A673 (cell line): Measurements from ENCODE around the gene GRK1. TPM values are rescaled to one million over a fixed set of nuclear protein-coding genes. Genes with fewer than 3 reads are reported as not detected.

Experiments
- BruUV-seq: library from RNA; stranded (reverse); fragments of 400-500 nt; replicated peaks from 2 replicates; lab custom pipeline; 2021; lab: Mats Ljungman, UMichigan
- CTCF ChIA-PET: fragments of 300-600 bp; sonication (Branson Sonifier 250); formaldehyde crosslinking; loops from one replicate; lab custom pipeline; 2022; ENCODE audit warnings: antibody characterized with exemption; lab: Charles Lee
- POLR2A ChIA-PET: fragments of 300-600 bp; sonication (Branson Sonifier 250); formaldehyde crosslinking; loops from one replicate; lab custom pipeline; 2022; ENCODE audit warnings: antibody characterized with exemption; ENCODE audit not compliant: low non-redundant PET; lab: Charles Lee
- DNase-seq: peaks from one replicate; pipeline ENCODE4 v3.0.0-alpha.2; 2015; ENCODE audit warnings: low spot score
- H3K27ac ChIP-seq: fragments of 200-600 bp; sonication (generic); 2 replicates; pipeline ENCODE4 v1.5.1; 2016; ENCODE audit warnings: mixed run types, low read depth, mild to moderate bottlenecking, mixed read lengths, antibody characterized with exemption, low read length; ENCODE audit not compliant: poor library complexity, severe bottlenecking
- H3K27me3 ChIP-seq: fragments of 200-600 bp; sonication (generic); replicated peaks from 2 replicates; pipeline ENCODE4 v1.6.1; 2017; ENCODE audit warnings: mixed run types, low read depth, mild to moderate bottlenecking, mixed read lengths, antibody characterized with exemption, low read length; ENCODE audit not compliant: insufficient read depth, poor library complexity
- H3K36me3 ChIP-seq: fragments of 200-600 bp; sonication (generic); 2 replicates; pipeline ENCODE4 v1.6.1; 2016; ENCODE audit warnings: mixed run types, mild to moderate bottlenecking, mixed read lengths, antibody characterized with exemption, low read length; ENCODE audit not compliant: insufficient read depth, poor library complexity, severe bottlenecking
- H3K4me1 ChIP-seq: fragments of 200-600 bp; sonication (generic); 2 replicates; pipeline ENCODE4 v1.6.1; 2017; ENCODE audit warnings: mixed run types, mild to moderate bottlenecking, mixed read lengths, antibody characterized with exemption, low read length; ENCODE audit not compliant: insufficient read depth, poor library complexity, severe bottlenecking
- H3K4me3 ChIP-seq: fragments of 200-600 bp; sonication (generic); 2 replicates; pipeline ENCODE4 v1.5.1; 2016; ENCODE audit warnings: low read depth, mixed run types, mild to moderate bottlenecking, mixed read lengths, low read length; ENCODE audit not compliant: poor library complexity, severe bottlenecking
- H3K9me3 ChIP-seq: fragments of 200-600 bp; sonication (generic); 2 replicates; pipeline ENCODE4 v1.6.1; 2016; ENCODE audit warnings: mixed run types, low read depth, mild to moderate bottlenecking, mixed read lengths, antibody characterized with exemption, low read length; ENCODE audit not compliant: poor library complexity, severe bottlenecking
- EZH2 ChIP-seq: fragments of 200-600 bp; sonication (generic); IDR thresholded peaks from 2 replicates; pipeline ENCODE4 v1.6.1; 2017; ENCODE audit warnings: borderline replicate concordance, low read depth, mild to moderate bottlenecking, mixed read lengths, antibody characterized with exemption, low read length; ENCODE audit not compliant: poor library complexity, severe bottlenecking
- intact Hi-C: fragments of 100-400 bp; cut with micrococcal nuclease; formaldehyde crosslinking; loops from one replicate; pipeline ENCODE4 v1.10.0; 2022; ENCODE audit not compliant: unreplicated experiment
- total RNA-seq: library from RNA; stranded (reverse); gene quantifications from 2 replicates; pipeline ENCODE4 v1.2.3, GENCODE V29; 2021
- TF ChIP-seq, protein P1 (sequence below): fragments of 300-800, 200-600 bp; sonication (generic); conservative IDR thresholded peaks from 2 replicates; pipeline ENCODE4 v1.5.1; 2017; ENCODE audit warnings: low read depth, mild to moderate bottlenecking, antibody characterized with exemption, low read length, moderate library complexity, mixed read lengths

The GRK1 gene
- total RNA-seq, 1 experiment from 2014 or later = not detected

GRCh38 chr13:113732961-113733950, 66.2 kb downstream of the GRK1 start:
- DNase-seq = no peak
- intact Hi-C loops = no loop called here
- Histone ChIP-seq H3K4me1 (no peaks in the 10 kb centered on the region), H3K36me3 (no peaks in the 10 kb centered on the region), H3K9me3 (no peaks in the 10 kb centered on the region), H3K27me3 (peaks cover 24% of the 10 kb centered on the region), H3K4me3 (no peak overlapping the region), H3K27ac (no peak overlapping the region)
- BruUV-seq = no TSS peak
- POLR2A ChIA-PET = no interaction called here
- TF ChIP-seq EZH2 = no peak
- TF ChIP-seq, protein P1, sequence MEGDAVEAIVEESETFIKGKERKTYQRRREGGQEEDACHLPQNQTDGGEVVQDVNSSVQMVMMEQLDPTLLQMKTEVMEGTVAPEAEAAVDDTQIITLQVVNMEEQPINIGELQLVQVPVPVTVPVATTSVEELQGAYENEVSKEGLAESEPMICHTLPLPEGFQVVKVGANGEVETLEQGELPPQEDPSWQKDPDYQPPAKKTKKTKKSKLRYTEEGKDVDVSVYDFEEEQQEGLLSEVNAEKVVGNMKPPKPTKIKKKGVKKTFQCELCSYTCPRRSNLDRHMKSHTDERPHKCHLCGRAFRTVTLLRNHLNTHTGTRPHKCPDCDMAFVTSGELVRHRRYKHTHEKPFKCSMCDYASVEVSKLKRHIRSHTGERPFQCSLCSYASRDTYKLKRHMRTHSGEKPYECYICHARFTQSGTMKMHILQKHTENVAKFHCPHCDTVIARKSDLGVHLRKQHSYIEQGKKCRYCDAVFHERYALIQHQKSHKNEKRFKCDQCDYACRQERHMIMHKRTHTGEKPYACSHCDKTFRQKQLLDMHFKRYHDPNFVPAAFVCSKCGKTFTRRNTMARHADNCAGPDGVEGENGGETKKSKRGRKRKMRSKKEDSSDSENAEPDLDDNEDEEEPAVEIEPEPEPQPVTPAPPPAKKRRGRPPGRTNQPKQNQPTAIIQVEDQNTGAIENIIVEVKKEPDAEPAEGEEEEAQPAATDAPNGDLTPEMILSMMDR = no peak
- CTCF ChIA-PET = no interaction called here

- no peak overlapping the region for H3K4me3 ChIP-seq
- no peaks in the 10 kb centered on the region for H3K4me1 ChIP-seq
- TF ChIP-seq, protein P1 = no peak
- TF ChIP-seq EZH2 = no peak
- CTCF ChIA-PET = no interaction called here
- no peak for DNase-seq
- H3K27ac ChIP-seq = no peak overlapping the region
- H3K9me3 ChIP-seq = no peaks in the 10 kb centered on the region
- no peaks in the 10 kb centered on the region for H3K36me3 ChIP-seq
- BruUV-seq = no TSS peak
- peaks cover 18% of the 10 kb centered on the region for H3K27me3 ChIP-seq
- intact Hi-C loops = no loop called here
- POLR2A ChIA-PET = no interaction called here
These were observed 67.2 kb downstream of the GRK1 start for GRCh38 chr13:113734099-113734825.

GRCh38 chr13:113734826-113735125, 67.8 kb downstream of the GRK1 start:
- no peak overlapping the region for H3K4me3 ChIP-seq
- no TSS peak for BruUV-seq
- H3K36me3 ChIP-seq = no peaks in the 10 kb centered on the region
- H3K27ac ChIP-seq = no peak overlapping the region
- POLR2A ChIA-PET = no interaction called here
- intact Hi-C loops = no loop called here
- CTCF ChIA-PET = no interaction called here
- DNase-seq = no peak
- no peaks in the 10 kb centered on the region for H3K4me1 ChIP-seq
- TF ChIP-seq, protein P1 = no peak
- TF ChIP-seq EZH2 = no peak
- H3K27me3 ChIP-seq = peaks cover 13% of the 10 kb centered on the region
- H3K9me3 ChIP-seq = no peaks in the 10 kb centered on the region
